GM12874 (cell line): ENCODE measurements around the gene CAPN5.

Source experiments
- TF ChIP-seq, protein P1 (sequence below): IDR thresholded peaks from 2 replicates; pipeline ENCODE4 v1.5.1; 2011; ENCODE audit warnings: low read depth, mild to moderate bottlenecking, control low read depth, low read length, moderate library complexity; ENCODE audit not compliant: insufficient read depth

Gene CAPN5

DNA sequence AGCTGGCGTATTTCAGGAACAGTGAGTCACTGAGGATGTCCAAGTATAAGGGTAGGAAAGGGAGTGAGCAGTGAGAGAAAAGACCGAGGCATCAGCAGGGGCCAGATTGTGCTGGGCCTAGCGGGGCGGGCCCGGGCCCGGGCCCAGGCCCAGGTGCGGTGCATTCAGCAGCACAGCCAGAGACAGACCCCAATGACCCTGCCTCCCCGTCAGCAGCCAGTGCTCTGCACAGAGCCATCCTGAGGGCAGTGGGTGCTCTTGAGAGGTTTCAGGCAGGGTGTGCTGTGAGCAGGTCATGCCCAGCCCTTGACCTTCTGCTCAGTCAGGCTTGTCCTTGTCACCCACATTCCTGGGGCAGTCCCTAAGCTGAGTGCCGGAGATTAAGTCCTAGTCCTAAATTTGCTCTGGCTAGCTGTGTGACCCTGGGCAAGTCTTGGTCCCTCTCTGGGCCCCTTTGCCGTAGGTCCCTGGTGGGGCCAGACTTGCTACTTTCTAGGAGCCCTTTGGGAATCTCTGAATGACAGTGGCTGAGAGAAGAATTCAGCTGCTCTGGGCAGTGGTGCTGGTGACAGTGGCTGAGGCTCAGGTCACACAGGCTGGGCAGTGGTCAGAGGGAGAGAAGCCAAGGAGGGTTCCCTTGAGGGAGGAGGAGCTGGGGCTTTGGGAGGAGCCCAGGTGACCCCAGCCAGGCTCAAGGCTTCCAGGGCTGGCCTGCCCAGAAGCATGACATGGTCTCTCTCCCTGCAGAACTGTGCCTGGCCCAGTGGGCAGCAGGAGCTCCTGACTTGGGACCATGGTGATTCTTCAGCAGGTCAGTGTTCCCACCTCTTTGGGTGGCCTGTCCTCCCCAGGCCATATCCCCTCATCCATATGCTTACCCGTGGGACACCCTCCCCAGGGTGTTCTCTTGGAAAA lies 63.3 kb downstream of the CAPN5 start:
- TF ChIP-seq, protein P1, sequence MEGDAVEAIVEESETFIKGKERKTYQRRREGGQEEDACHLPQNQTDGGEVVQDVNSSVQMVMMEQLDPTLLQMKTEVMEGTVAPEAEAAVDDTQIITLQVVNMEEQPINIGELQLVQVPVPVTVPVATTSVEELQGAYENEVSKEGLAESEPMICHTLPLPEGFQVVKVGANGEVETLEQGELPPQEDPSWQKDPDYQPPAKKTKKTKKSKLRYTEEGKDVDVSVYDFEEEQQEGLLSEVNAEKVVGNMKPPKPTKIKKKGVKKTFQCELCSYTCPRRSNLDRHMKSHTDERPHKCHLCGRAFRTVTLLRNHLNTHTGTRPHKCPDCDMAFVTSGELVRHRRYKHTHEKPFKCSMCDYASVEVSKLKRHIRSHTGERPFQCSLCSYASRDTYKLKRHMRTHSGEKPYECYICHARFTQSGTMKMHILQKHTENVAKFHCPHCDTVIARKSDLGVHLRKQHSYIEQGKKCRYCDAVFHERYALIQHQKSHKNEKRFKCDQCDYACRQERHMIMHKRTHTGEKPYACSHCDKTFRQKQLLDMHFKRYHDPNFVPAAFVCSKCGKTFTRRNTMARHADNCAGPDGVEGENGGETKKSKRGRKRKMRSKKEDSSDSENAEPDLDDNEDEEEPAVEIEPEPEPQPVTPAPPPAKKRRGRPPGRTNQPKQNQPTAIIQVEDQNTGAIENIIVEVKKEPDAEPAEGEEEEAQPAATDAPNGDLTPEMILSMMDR = no peak

DNA sequence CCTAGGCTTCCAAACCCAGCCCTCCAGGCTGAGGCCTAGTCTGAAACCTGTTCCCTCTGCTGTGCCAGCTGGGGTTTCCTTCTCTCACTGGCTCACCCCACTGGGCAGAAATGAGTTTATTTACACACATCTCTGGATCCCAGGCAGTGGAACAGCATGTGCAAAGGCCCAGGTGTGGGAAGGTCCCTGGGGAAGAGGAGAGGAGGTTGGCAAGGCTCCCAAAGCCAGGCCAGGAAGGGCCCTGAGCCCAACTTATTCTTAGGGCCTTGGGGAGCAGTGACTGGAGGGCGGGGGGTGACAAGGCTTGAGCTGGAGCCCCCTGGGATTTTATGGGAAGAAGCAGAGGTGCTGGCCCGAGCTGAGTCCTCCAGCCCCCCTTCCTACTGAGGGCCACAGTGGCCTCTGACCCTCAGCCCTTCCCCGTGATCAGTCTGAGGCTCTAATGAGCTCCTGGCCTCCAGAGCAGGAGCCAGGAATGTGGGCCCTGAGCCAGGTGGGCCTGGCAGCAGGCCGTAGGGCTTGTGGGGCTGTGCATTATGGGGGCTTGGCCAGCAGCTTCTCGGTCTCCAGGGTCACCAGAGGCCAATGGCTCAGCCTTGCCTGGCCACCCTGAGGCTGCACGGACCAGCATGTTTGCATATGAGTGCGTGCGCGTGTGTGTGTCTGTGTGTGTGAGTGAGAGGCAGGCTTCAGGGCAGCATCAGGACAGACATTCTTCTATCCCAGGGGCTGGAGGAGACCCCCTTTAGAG lies 64.2 kb downstream of the CAPN5 start:
- TF ChIP-seq, protein P1 = no peak

DNA sequence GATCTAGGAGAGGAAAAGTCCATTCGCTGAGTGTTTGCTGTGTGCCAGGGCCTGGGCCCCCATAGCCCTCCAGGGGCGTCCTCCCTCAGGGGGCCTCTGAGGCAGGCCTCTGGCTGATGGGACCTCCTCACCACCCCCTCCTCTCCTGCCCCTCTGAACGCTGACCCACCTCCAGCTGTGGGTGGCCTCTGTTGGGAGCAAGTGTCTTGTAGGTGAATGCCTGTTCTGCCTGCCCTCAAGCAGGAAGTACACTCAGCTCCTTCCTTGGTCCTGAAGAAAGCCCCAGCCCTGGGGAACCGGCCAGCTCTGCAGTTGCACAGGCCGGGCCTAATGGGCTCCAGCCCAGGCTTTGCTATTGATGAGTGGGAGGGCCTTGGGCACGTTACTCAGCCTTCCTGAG lies 64.8 kb downstream of the CAPN5 start:
- TF ChIP-seq, protein P1 = no peak

DNA sequence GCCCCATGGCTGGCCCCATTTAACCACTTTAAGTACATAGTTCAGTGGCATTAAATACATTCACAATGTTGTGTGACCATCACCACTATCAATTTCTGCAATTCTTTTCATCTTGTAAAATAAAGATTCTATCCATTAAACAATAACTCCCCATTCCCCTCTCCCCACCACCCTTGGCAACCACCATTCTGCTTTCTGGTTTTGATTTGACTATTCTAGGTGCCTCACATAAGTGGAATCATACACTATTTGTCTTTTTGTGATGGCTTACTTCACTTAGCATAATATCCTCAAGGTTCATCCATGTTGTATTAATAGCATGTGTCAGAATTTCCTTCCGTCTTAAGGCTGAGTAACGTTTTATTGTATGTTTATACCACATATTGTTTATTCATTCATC lies 68.3 kb downstream of the CAPN5 start:
- TF ChIP-seq, protein P1 = no peak

DNA sequence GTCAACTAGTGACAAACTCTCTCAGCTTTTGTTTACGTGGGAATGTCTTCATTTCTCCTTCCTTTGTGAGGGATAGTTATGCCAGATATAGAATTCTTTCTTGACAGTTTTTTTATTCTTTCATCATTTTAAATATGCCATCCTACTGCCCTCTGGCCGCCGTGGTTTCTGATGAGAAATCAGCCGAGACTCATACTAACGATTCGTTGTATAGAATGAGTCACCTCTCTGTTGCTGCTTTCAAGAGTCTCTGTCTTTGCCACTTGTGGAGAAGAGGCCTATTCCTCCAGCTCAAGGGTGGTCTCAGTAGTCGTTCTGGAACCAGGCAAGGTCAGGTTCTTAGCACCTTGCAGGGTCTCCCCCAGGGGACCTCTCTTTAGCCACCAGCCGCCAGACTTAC lies 69.3 kb downstream of the CAPN5 start:
- TF ChIP-seq, protein P1 = no peak

DNA sequence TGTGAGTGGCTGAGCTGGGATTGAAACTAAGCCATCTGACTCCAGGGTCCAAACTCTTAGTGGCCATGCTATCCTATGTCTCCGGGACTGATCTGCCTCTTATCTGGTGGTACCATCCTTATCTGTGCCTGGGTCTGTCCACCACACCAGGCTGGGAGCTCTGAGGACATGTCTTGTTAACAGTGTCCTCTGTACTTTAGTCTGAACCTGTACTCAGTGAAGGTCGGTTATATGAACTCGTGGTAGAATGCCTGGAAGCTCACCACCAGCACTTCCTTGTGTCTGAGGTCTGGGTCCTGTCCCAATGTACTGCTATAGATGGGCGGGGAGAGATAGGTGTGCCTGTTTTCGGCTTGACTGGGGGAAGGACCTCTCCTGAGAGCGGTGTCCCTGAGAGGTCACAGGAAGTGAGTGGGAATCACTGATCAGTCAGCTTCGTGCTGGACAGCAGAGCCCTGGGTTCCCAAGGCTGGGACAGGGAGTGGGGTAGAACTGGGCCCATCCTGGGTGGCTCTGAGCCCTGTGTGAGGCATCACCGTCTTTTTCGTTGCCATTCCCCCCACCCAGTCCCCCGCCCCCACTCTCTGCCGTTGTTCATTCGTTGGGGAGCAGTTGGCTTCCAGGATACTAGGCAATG lies 70.1 kb downstream of the CAPN5 start:
- TF ChIP-seq, protein P1 = no peak

DNA sequence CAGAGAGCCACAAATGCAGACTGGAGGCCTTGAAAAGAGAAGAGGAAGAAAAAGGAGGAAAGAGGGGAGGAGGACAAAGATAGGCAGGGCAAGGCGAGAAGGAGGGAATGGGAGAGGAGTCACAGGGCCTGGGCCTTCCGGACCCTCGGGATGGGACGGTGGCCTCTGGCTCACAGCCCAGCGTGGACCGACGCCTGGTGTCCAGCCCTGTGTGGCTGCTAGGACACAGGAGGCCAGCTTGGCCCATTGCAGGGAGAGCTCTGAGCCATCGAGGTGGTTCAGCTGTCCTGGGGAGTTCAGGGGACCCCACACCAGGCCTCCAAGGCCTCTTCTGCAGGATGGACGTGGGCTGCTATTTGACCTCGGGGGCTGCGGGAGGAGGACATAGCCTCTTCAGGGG lies 70.7 kb downstream of the CAPN5 start:
- TF ChIP-seq, protein P1 = no peak
